ENCODE results near the gene TRAPPC2B. TPM values are rescaled to one million over a fixed set of nuclear protein-coding genes. Genes with fewer than 3 reads are reported as not detected.

TRAPPC2B gene
- total and polyA plus RNA-seq, 2 of the 13 experiments (the other 11 are each of a cell fraction or from before 2014, with no cell fraction given): 13.3 to 17.7 TPM

- 0 out of 2 replicates have a peak, but pooled peaks have one; percentile 39 for TF ChIP-seq ZBTB40 (IDR thresholded peaks at IDR 0.05)
- TF ChIP-seq ZBTB40 (CRISPR knock-in tag; IDR thresholded peaks at IDR 0.05): peak; percentile 27; the same call in 1 of the 2 replicates
- TF ChIP-seq ZKSCAN5 (CRISPR knock-in tag; IDR thresholded peaks at IDR 0.05): no peak
- TF ChIP-seq CREB1 (IDR thresholded peaks at IDR 0.05): peak; percentile 100
- peak; percentile 98 for TF ChIP-seq CREB1 (CRISPR knock-in tag; IDR thresholded peaks at IDR 0.05)
- TF ChIP-seq ZNF468 (CRISPR knock-in tag; IDR thresholded peaks at IDR 0.05): no peak
- no peak for TF ChIP-seq HMG20A (CRISPR knock-in tag; IDR thresholded peaks at IDR 0.05; ENCODE audit: borderline replicate concordance)
- TF ChIP-seq ZMAT5 (CRISPR knock-in tag; IDR thresholded peaks at IDR 0.05; ENCODE audit: borderline replicate concordance, low read depth): no peak
- TF ChIP-seq ZNF484 (CRISPR knock-in tag; IDR thresholded peaks at IDR 0.05; ENCODE audit: borderline replicate concordance, low read depth): no peak
- no peak for TF ChIP-seq HNF4G (IDR thresholded peaks at IDR 0.05; ENCODE audit: borderline replicate concordance, low read depth, low read length)
- TF ChIP-seq HNF4G (CRISPR knock-in tag; IDR thresholded peaks at IDR 0.05; ENCODE audit: borderline replicate concordance, low read depth): no peak
- TF ChIP-seq PCBP2 (optimal IDR thresholded peaks at IDR 0.05; ENCODE audit: low read depth, low read length, poor library complexity, severe bottlenecking): no peak
- TF ChIP-seq ZNF430 (CRISPR knock-in tag; IDR thresholded peaks at IDR 0.05): no peak; the same call in 1 of the 2 replicates
- TF ChIP-seq TP53 (CRISPR knock-in tag; conservative IDR thresholded peaks at IDR 0.05): no peak
- no peak for TF ChIP-seq PTBP1 (IDR thresholded peaks at IDR 0.05; ENCODE audit: low read depth, low read length, poor library complexity, severe bottlenecking)
- no peak for TF ChIP-seq ZNF205 (CRISPR knock-in tag; IDR thresholded peaks at IDR 0.05)
- TF ChIP-seq MZF1 (CRISPR knock-in tag; IDR thresholded peaks at IDR 0.05; ENCODE audit: borderline replicate concordance): no peak
Measured at GRCh38 chr19:57320180-57321084, 42.9 kb upstream of the TRAPPC2B start, which contains the start of gene ZNF543 (continued).
